Hepatocyte (in vitro differentiated cells): ENCODE data around the gene PAPPA. TPM values are rescaled to one million over a fixed set of nuclear protein-coding genes. Genes with fewer than 3 reads are reported as not detected.

Experiments
- DNase-seq: peaks from one replicate; pipeline ENCODE4 v3.0.0-alpha.2; 2016; ENCODE audit warnings: low spot score
- H2AFZ ChIP-seq: fragments of 200-600 bp; sonication (generic); 2 replicates; pipeline ENCODE4 v1.6.0; 2016; ENCODE audit warnings: antibody characterized with exemption, mild to moderate bottlenecking
- H3K27ac ChIP-seq: fragments of 200-600 bp; sonication (generic); 2 replicates; pipeline ENCODE4 v1.5.1; 2016; ENCODE audit warnings: mild to moderate bottlenecking
- H3K27me3 ChIP-seq: fragments of 200-600 bp; sonication (generic); 2 replicates; pipeline ENCODE4 v1.6.1; 2016
- H3K36me3 ChIP-seq: fragments of 200-600 bp; sonication (generic); replicated peaks from 2 replicates; pipeline ENCODE4 v1.5.1; 2016; ENCODE audit warnings: low read depth; ENCODE audit not compliant: insufficient read depth
- H3K4me1 ChIP-seq: fragments of 200-600 bp; sonication (generic); 2 replicates; pipeline ENCODE4 v1.5.1; 2016; ENCODE audit warnings: mild to moderate bottlenecking, moderate library complexity; ENCODE audit not compliant: insufficient read depth
- H3K4me2 ChIP-seq: fragments of 200-600 bp; sonication (generic); 2 replicates; pipeline ENCODE4 v1.6.0; 2016
- H3K4me3 ChIP-seq: fragments of 200-600 bp; sonication (generic); 2 replicates; pipeline ENCODE4 v1.5.1; 2016; ENCODE audit warnings: mild to moderate bottlenecking
- H3K79me2 ChIP-seq: fragments of 200-600 bp; sonication (generic); 2 replicates; pipeline ENCODE4 v1.6.0; 2017; ENCODE audit warnings: mild to moderate bottlenecking
- H3K9me2 ChIP-seq: fragments of 200-600 bp; sonication (generic); replicated peaks from 2 replicates; pipeline ENCODE4 v1.6.0; 2017; ENCODE audit warnings: mild to moderate bottlenecking; ENCODE audit not compliant: insufficient read depth
- H3K9me3 ChIP-seq: fragments of 200-600 bp; sonication (generic); 2 replicates; pipeline ENCODE4 v1.5.1; 2016; ENCODE audit warnings: low read depth, mild to moderate bottlenecking
- H4K20me1 ChIP-seq: fragments of 200-600 bp; sonication (generic); 2 replicates; pipeline ENCODE4 v1.6.0; 2016; ENCODE audit warnings: mild to moderate bottlenecking; ENCODE audit not compliant: insufficient read depth, poor library complexity, severe bottlenecking
- EZH2 ChIP-seq: fragments of 200-600 bp; sonication (generic); IDR thresholded peaks from 2 replicates; pipeline ENCODE4 v1.6.1; 2016; ENCODE audit warnings: antibody characterized with exemption, mild to moderate bottlenecking, borderline replicate concordance
- EZH2phosphoT487 ChIP-seq: fragments of 200-600 bp; sonication (generic); IDR thresholded peaks from one replicate; pipeline ENCODE4 v1.6.1; 2018; ENCODE audit warnings: antibody characterized with exemption, mild to moderate bottlenecking, low read depth, moderate library complexity; ENCODE audit not compliant: unreplicated experiment, severe bottlenecking
- WGBS: methylation state at CpG from one replicate; pipeline ENCODE4 v1.1.6; 2016; ENCODE audit warnings: low lambda C conversion rate; ENCODE audit errors: missing lambda C conversion rate; 5-methylcytosine and 5-hydroxymethylcytosine counted together
- polyA plus RNA-seq: library from polyadenylated mRNA; unstranded; fragments of >200 nt; fragmentation: Nextera tagmentation; extraction: Ambion mirVana; gene quantifications from 2 replicates; pipeline ENCODE4 v1.2.1, GENCODE V29; 2016
- total RNA-seq: library from RNA; depleted of rRNA; stranded (reverse); fragments of >200 nt; gene quantifications from 2 replicates; pipeline ENCODE4 v1.2.3, GENCODE V29; 2014
- TF ChIP-seq, protein P1 (sequence below): fragments of 200-600 bp; sonication (generic); IDR thresholded peaks from 2 replicates; pipeline ENCODE4 v1.5.1; 2016; ENCODE audit warnings: antibody characterized with exemption, mild to moderate bottlenecking; ENCODE audit not compliant: poor library complexity

PAPPA gene
- total and polyA plus RNA-seq, 2 experiments from 2014 or later: 2.8 to 12.3 TPM

DNA sequence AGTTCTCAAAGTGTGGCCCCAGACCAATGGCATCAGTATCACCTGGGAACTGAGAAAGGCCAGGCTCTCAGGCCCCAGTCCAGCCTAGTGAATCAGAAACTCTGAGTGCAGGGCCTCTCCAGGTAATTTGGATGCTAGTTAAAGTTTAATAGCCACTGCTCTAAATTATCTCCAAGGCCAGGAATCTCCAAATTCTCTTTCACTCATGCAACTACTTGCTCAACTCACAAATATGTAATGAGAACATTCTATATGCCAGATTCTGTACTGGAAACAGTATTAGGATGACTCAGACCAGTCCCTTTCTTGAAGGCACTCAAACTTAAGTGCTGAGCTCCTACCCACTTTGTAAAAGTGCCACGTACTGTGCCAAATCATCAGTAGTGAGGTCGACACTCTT, 84.6 kb downstream of the PAPPA start:
- H3K27ac ChIP-seq: peak overlapping the region; percentile 45
- DNase-seq: no peak
- 89% methylated on average over 2 of the region's 2 CpGs for WGBS
- no peaks in the 10 kb centered on the region for H3K9me3 ChIP-seq
- H3K4me3 ChIP-seq: no peak overlapping the region
- peaks cover 4% of the 10 kb centered on the region for H3K4me1 ChIP-seq
- H3K36me3 ChIP-seq: no peaks in the 10 kb centered on the region
- no peak overlapping the region for H3K4me2 ChIP-seq
- no peaks in the 10 kb centered on the region for H3K27me3 ChIP-seq
- no peaks in the 10 kb centered on the region for H3K9me2 ChIP-seq
- no peaks in the 10 kb centered on the region for H4K20me1 ChIP-seq
- TF ChIP-seq, protein P1, sequence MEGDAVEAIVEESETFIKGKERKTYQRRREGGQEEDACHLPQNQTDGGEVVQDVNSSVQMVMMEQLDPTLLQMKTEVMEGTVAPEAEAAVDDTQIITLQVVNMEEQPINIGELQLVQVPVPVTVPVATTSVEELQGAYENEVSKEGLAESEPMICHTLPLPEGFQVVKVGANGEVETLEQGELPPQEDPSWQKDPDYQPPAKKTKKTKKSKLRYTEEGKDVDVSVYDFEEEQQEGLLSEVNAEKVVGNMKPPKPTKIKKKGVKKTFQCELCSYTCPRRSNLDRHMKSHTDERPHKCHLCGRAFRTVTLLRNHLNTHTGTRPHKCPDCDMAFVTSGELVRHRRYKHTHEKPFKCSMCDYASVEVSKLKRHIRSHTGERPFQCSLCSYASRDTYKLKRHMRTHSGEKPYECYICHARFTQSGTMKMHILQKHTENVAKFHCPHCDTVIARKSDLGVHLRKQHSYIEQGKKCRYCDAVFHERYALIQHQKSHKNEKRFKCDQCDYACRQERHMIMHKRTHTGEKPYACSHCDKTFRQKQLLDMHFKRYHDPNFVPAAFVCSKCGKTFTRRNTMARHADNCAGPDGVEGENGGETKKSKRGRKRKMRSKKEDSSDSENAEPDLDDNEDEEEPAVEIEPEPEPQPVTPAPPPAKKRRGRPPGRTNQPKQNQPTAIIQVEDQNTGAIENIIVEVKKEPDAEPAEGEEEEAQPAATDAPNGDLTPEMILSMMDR: no peak
- TF ChIP-seq EZH2phosphoT487 (no peak), EZH2 (no peak)
- H3K79me2 ChIP-seq: no peaks in the 10 kb centered on the region
- no peak overlapping the region for H2AFZ ChIP-seq

DNA sequence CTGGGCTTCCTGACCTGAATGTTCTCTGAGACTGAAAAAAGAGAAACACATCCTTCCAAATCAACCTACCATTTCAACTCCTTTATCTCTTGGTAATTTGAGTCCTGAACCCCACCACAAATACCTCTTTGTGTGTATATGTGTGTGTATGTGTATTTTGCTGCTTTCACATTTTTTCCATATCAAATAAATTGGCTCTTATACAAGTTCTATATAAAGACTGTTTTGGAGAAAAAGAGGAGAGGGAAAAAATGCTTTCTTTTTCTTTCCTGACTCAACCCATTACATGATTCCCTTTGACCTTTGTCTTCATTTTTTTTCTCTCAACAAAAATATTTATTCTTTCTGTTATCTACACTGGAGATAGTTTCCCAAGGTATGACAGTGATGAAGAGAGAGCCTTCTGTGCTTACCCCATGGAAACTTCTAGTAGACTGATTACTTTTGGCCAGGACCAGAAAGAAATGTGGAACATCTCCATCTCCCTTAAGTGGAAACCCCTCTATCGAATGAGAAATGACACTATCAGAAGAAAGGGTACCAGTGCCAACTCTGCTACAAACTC, 85.3 kb downstream of the PAPPA start:
- Histone ChIP-seq H2AFZ (no peak overlapping the region), H3K9me3 (no peaks in the 10 kb centered on the region), H4K20me1 (no peaks in the 10 kb centered on the region), H3K27me3 (no peaks in the 10 kb centered on the region), H3K79me2 (no peaks in the 10 kb centered on the region), H3K27ac (peak overlapping the region; percentile 45), H3K9me2 (no peaks in the 10 kb centered on the region), H3K36me3 (no peaks in the 10 kb centered on the region), H3K4me2 (no peak overlapping the region), H3K4me3 (no peak overlapping the region), H3K4me1 (peaks cover 4% of the 10 kb centered on the region)
- 100% methylated on average over 1 of the region's 1 CpG for WGBS
- no peak for DNase-seq
- TF ChIP-seq EZH2phosphoT487 (no peak), EZH2 (no peak)
- TF ChIP-seq, protein P1: no peak

DNA sequence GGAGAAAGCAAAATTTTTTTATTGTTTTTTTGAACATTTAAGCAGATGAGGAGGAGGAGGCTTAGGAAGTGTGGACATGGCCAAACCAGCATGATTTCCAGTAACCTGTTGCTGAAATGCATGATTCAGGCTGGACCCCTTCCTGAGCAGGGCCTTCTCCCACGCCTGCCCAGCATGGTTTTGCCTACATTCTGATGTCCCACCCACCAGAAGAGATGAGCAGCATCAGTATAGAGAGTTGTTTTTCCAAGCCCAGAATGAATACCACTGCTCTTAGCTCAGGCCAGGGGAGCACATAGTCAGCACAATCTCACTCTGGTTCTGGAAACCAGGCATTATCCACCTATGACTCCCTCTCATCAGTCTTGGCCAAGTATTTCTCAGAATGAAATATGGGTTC, 90.1 kb downstream of the PAPPA start:
- Histone ChIP-seq H3K27ac (no peak overlapping the region), H4K20me1 (no peaks in the 10 kb centered on the region), H3K9me2 (no peaks in the 10 kb centered on the region), H3K79me2 (no peaks in the 10 kb centered on the region), H3K4me2 (no peak overlapping the region), H3K4me3 (no peak overlapping the region), H3K27me3 (no peaks in the 10 kb centered on the region), H2AFZ (no peak overlapping the region), H3K9me3 (no peaks in the 10 kb centered on the region), H3K4me1 (peaks cover 5% of the 10 kb centered on the region), H3K36me3 (no peaks in the 10 kb centered on the region)
- no peak for TF ChIP-seq EZH2
- TF ChIP-seq, protein P1: no peak
- TF ChIP-seq EZH2phosphoT487: no peak
- DNase-seq: no peak
- WGBS: 87% methylated on average over 1 of the region's 1 CpG

DNA sequence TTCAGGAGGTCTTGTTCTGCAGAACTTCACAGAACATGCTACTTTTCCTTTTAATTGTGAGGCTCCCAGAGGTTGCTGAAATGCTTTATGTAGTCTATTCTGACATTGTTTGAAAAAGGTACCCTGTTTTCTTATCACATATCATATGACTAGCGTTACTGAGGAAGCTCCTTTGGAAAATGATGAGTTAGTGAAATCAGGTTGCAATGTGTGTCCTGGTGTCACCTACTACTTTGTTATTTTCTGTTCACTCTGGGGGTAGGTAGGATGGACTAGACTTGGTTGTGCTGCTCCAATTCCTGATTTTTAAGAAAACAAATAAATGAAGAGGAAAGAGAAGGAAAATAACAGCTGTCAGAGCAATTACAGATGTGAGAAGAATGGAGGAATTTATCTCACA, 93.7 kb downstream of the PAPPA start:
- DNase-seq: no peak
- H3K4me2 ChIP-seq: no peak overlapping the region
- H3K27me3 ChIP-seq: no peaks in the 10 kb centered on the region
- H3K4me1 ChIP-seq: peaks cover 9% of the 10 kb centered on the region
- no peak overlapping the region for H2AFZ ChIP-seq
- H3K79me2 ChIP-seq: no peaks in the 10 kb centered on the region
- peak overlapping the region; percentile 75 for H3K27ac ChIP-seq
- no peak for TF ChIP-seq EZH2phosphoT487
- no peak for TF ChIP-seq EZH2
- TF ChIP-seq, protein P1: no peak
- H4K20me1 ChIP-seq: no peaks in the 10 kb centered on the region
- H3K4me3 ChIP-seq: no peak overlapping the region
- no peaks in the 10 kb centered on the region for H3K36me3 ChIP-seq
- H3K9me3 ChIP-seq: no peaks in the 10 kb centered on the region
- no peaks in the 10 kb centered on the region for H3K9me2 ChIP-seq
- WGBS: 71% methylated on average over 1 of the region's 1 CpG
